NOMO-1 (cell line): ENCODE measurements around the gene ARIH2.

Source experiments
- DNase-seq, 2 experiments: peaks; one replicate each; lab custom pipeline; 2025; ENCODE audit not compliant: unreplicated experiment in 2 of 2; lab: John Stamatoyannopoulos, UW

Gene ARIH2

GRCh38 chr3:48928679-48929078 is 10.0 kb downstream of the ARIH2 start:
- no peak for DNase-seq

GRCh38 chr3:48929358-48930035 is 10.9 kb downstream of the ARIH2 start:
- no peak for DNase-seq

GRCh38 chr3:48930590-48930989 is 11.9 kb downstream of the ARIH2 start:
- DNase-seq, result no peak

- DNase-seq, result no peak
Measured at GRCh38 chr3:48931944-48932580, 13.4 kb downstream of the ARIH2 start.

GRCh38 chr3:48934333-48934991 is 15.8 kb downstream of the ARIH2 start:
- DNase-seq, result no peak

- no peak for DNase-seq
Measured at GRCh38 chr3:48935530-48935929, 16.9 kb downstream of the ARIH2 start.

- DNase-seq, result no peak
Measured at GRCh38 chr3:48938156-48938555, 19.5 kb downstream of the ARIH2 start.

GRCh38 chr3:48938689-48939088 is 20.0 kb downstream of the ARIH2 start:
- no peak for DNase-seq

- no peak for DNase-seq
Measured at GRCh38 chr3:48945432-48945831, 26.8 kb downstream of the ARIH2 start.

GRCh38 chr3:48945891-48946549 is 27.4 kb downstream of the ARIH2 start:
- DNase-seq, result no peak

- DNase-seq, result no peak
Measured at GRCh38 chr3:48949376-48949717, 30.7 kb downstream of the ARIH2 start.

GRCh38 chr3:48950051-48950450 is 31.4 kb downstream of the ARIH2 start:
- DNase-seq, result no peak

GRCh38 chr3:48951764-48952163 is 33.1 kb downstream of the ARIH2 start:
- peak in 1 of 2 experiments; percentile 15 for DNase-seq

- DNase-seq, result no peak
Measured at GRCh38 chr3:48952510-48953118, 34.0 kb downstream of the ARIH2 start.

GRCh38 chr3:48957006-48957705 is 38.5 kb downstream of the ARIH2 start:
- DNase-seq, result no peak

GRCh38 chr3:48960841-48961413 is 42.3 kb downstream of the ARIH2 start:
- peak; percentile 2 to 10 for DNase-seq

GRCh38 chr3:48962340-48962739 is 43.7 kb downstream of the ARIH2 start:
- DNase-seq, result no peak

GRCh38 chr3:48962939-48963338 is 44.3 kb downstream of the ARIH2 start:
- DNase-seq, result no peak

- DNase-seq, result no peak
Measured at GRCh38 chr3:48963591-48963990, 44.9 kb downstream of the ARIH2 start.

GRCh38 chr3:48966367-48966766 is 47.7 kb downstream of the ARIH2 start:
- no peak for DNase-seq
